Stimulated activated CD8-positive, alpha-beta memory T cell treated with anti-CD3 and anti-CD28 coated beads, Interleukin-12 subunit alpha, Interleukin-12 subunit beta, amount 100 ng/mL, for 24 hours (primary cell): ENCODE results near the gene MYO5B.
"Not testable (repeated sequence)": the region's sequence is repeated elsewhere in the genome, so short reads cannot be mapped to it uniquely, and the experiment has no call there.

Experiments
- DNase-seq: peaks from one replicate; pipeline ENCODE4 v3.0.0-alpha.2; 2020; ENCODE audit errors: extremely low read depth

The MYO5B gene

DNA sequence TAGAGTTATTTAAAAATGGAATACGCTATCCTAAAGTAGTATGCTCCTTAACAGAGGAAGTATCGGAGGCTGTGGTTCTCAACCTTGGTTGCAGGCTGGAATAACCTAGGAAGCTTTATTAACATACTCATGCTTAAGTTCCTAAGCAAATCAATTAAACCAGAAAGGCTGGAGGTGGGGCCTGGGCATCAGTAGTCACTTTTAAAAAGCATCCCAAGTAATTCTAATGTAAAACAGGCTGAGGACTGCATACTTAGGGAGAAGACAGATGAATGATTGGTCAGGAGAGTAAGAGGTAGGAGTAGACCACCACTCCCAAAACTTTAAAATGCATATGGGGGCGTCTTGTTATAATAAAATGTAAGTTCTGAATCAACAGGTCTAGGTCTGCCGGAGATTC, 396.9 kb downstream of the MYO5B start:
- no peak for DNase-seq

DNA sequence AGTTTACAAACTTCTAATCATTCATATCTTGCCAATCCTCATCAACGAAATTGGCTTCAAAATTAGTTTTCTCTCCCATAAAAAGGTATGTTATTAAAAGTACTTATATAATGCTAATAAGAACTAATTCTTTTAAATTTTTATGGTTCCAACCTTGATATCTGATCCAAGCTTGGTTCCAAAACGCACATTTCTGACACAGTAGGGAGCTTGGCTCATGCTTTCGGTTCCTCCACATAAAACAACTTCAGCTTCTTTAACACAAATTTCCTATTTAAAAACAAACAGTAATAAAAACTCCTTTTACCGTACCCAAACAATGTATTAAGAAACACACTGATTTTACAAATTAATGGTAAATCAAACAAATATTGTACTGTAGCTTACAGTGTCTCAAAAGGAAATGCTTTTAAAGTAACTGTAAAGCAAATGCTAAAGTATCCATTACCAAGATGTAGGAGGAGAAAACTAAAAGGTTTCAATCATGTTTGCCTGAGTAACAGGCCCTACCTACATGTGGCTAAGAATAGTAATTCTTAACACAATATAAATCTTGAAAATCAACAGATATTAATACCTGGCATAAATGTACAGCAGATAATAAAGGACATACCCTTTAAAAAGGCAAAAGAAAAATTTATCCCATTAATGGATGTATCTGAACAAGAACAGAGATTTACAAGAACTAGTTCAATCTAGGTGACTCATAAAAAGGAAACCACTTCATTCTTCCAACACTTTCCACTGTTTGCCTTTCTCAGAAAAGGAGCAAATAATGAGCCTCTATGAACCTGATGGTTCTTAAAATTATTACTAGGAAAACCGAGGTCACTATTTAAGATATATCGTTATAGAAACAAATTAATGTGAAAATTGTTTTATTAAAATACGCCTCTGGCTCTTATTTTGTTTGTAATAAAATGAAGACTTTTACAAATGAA, 399.1 kb downstream of the MYO5B start:
- no peak for DNase-seq

DNA sequence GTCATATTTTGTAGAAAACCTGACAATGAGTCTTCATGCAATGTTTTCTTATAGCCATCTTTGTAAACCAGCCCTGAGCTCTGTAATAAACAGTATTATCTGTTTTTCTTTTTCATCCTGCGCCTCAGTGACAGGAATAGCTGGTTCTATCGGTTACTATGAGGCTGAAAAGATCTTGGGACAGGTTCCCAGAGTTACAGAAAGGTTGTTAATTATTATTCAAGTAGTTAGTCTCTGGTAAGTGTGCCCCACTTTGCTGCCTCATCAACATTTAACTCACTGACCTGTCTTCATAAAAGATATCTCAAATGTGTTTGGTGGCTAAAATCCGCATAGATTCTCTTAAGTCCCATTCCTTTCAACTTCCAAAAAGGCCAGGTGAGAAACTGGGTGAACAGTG, 400.2 kb downstream of the MYO5B start:
- no peak for DNase-seq

DNA sequence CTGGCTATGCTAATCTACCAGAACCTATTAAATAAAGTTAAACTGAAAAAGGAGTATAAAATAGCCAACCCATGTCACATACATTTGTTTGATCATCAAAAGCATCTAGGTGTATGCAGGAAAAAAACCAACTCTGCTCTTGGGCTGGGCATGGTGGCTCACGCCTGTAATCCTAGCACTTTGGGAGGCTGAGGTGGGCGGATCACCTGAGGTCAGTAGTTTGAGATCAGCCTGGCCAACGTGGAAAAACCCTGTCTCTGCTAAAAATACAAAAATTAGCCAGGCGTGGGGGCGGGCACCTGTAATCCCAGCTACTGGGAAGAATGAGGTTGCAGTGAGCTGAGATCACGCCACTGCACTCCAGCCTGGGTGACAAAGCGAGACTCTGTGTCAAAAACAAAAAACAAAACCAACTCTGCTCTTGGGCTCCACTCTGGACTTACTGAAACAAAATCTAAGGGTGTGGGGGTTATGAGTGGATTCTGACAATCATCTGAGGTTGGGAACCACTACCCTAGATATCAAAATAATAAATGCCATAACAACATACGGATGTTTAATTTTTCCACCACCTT, 405.3 kb downstream of the MYO5B start:
- not testable (repeated sequence) for DNase-seq

DNA sequence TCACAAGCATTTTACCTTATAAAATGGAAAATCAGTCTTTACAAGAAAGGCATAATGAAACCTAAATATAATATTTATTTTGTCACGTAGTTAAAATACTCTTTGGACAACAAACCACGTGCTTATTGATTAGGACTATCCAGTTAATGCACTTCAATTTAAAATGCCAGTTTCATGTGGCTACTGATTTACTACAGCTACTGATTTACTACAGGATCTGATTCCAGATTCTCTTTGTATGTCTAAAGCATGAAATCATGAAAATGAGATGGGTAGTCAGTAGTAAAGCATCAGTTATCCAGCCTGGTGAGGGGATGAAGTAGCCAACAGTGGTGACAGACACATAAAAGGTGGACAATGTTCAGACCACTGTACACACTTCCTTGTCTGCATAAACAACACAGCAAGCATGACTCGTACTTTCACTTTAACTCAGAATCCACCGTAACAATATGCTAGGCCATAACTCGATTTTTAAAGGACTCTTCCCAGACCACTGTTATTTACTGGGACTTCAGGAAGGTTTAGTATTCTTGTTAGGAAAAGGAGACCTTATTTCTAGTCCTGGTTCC, 406.5 kb downstream of the MYO5B start:
- DNase-seq = no peak

DNA sequence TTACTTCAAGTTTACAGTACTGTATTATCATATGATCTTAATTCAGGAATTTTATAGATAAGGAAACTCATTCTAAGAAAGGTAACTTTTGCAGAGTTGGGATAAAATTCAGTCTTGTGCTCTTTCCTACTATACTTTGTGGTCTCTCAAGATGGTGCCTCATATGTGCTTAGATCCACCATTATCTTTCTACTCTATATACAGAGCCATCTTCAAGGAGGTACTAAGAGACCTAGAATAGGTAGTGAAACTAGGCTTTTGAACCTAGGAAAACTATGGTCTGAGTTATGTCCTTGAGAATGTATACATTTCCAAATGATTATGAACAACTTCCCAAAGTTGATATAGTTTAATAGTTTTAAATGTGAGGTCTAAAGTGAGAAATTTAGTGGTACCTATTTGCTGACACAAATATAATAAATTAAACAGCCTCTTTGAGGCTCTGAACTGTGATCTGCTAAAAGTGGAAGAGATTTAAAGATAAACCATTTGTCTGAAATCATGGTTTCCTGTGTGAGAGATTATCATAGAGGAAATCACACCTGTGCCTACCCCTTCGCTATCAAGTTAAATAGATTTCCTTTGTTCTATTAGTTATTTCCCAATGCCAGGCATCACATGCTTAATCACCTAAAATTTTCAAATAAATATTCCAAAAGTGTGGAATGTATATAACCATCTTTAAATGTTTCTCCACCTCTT, 408.8 kb downstream of the MYO5B start:
- no peak for DNase-seq

DNA sequence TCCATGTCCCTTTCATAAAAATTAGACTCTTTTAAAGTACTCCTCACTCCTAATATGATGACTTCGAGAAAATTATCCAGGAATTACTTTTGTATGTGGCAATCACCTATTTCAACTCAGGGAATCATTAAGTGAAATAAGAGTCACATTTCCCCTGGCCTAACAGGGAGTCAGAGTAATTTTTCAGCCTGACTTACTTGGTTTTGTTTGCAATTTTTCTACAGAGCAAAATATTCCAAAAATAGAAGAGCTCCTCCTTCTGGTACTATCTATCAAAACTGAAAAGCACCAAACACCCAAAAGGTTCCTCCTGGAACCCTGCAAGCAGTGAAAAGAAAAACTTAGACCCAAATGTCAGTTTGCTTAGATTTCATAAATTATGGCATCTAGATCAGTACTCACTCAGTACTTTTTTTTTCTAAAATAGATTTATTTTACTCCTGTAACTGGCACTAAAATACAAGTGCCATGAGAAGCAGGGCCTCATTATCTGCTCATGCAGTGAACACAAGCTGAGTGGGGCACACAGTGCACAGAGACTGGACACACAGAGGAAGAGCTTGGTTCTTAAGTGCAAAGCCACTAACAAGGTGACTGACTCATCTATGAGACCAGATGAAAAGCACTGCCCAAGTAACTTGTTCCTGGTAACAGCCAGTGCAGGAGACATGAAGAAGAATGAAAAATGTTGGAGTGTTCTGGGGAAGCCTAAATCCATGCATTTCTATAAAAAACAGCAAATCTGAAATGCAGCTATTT, 410.3 kb downstream of the MYO5B start:
- DNase-seq = no peak

DNA sequence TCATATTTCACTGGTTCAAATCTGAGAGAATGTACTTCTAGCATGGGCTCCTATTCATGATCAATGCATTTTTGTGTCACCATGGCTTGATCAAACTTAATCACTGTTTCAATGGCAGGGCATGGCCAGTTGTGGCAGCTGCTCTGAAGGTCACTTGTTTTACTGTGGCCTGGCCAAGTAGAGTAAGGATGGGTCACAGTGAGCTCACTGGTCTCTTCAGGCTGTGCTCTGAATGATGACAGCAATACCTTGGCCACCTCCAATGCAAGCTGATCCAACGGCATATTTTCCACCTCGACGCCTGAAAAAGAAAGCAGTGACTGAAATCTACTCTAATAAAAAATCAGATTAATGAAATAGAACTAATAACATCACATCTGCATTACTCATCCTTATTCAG, 411.3 kb downstream of the MYO5B start:
- DNase-seq = not testable (repeated sequence)

DNA sequence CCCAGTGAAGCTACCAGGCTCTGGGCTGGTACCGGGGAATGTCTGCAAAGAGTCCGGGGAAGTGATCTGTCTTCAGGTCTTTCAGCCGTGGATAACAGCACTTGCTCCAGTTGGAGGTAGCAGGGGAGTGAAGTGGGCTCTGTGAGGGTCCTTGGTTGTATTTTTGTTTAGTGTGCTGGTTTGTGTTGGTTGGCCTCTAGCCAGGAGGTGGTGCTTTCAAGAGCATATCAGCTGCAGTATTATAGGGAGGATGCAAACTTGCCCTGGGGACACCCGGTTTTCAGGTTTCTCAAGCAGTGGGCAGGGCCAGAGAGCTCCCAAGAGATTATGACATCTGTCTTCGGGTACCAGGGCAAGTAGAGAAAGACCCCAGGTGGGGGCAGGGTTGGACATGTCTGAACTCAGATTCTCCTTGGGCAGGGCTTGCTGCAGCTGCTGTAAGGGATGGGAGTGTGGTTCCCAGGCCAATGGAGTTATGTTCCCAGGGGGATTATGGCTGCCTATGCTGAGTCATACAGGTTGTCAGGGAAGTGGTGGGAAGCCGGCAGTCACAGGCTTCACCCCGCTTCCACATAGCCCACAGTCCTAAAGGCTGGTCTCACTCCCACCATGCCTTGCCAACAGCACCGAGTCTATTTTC, 416.0 kb downstream of the MYO5B start:
- no peak for DNase-seq
